Naive B cell (primary cell): ENCODE measurements around the gene ZNF292. TPM values are rescaled to one million over a fixed set of nuclear protein-coding genes. Genes with fewer than 3 reads are reported as not detected.
"Not testable (repeated sequence)": the region's sequence is repeated elsewhere in the genome, so short reads cannot be mapped to it uniquely, and the experiment has no call there.

ENCODE experiments used
- ATAC-seq, 2 donors: fragments of 150-1000 bp; cut with Tn5 transposase; 2 replicates each; pipeline ENCODE4 v1.10.0; 2021; ENCODE audit warnings: low read depth in 2 of 2, mild to moderate bottlenecking in 2 of 2, moderate library complexity in 2 of 2
- DNase-seq: peaks from one replicate; pipeline ENCODE4 v3.0.0; 2022
- H3K27ac Mint-ChIP-seq, 6 donors: one replicate each; pipeline ENCODE4 v1.8.0; 2020 to 2022; ENCODE audit warnings: mild to moderate bottlenecking in 6 of 6, mixed read lengths in 6 of 6, moderate library complexity in 5 of 6, inconsistent platforms in 2 of 6
- H3K27me3 Mint-ChIP-seq, 3 donors: one replicate each; pipeline ENCODE4 v1.8.0; 2021 to 2022; ENCODE audit warnings: mixed read lengths in 3 of 3, mild to moderate bottlenecking in 1 of 3
- H3K36me3 Mint-ChIP-seq, 2 donors: one replicate each; pipeline ENCODE4 v1.8.0; 2020 to 2022; ENCODE audit warnings: mixed read lengths in 2 of 2, inconsistent platforms in 1 of 2, mild to moderate bottlenecking in 1 of 2
- H3K4me1 Mint-ChIP-seq, 3 donors: one replicate each; pipeline ENCODE4 v1.8.0; 2020 to 2022; ENCODE audit warnings: mixed read lengths in 3 of 3, inconsistent platforms in 1 of 3, mild to moderate bottlenecking in 1 of 3, moderate library complexity in 1 of 3
- H3K4me3 Mint-ChIP-seq, 8 donors: one replicate each; pipeline ENCODE4 v1.8.0; 2020 to 2022; ENCODE audit warnings: mild to moderate bottlenecking in 8 of 8, mixed read lengths in 8 of 8, moderate library complexity in 8 of 8, inconsistent platforms in 2 of 8
- H3K9me3 Mint-ChIP-seq, 7 donors: one replicate each; pipeline ENCODE4 v1.8.0; 2020 to 2022; ENCODE audit warnings: mixed read lengths in 7 of 7, mild to moderate bottlenecking in 5 of 7, inconsistent platforms in 2 of 7, moderate library complexity in 1 of 7
- polyA plus RNA-seq, 6 donors: library from polyadenylated mRNA; unstranded; fragments of 300-500 nt; fragmentation: Illumina TruSeq; gene quantifications; one replicate each; pipeline ENCODE4 v1.2.3, GENCODE V29; 2021; ENCODE audit warnings: low read depth in 6 of 6

ZNF292 gene
- polyA plus RNA-seq, 6 donors from 2014 or later = 19.4 to 48.9 (median 38.4) TPM

- Mint-ChIP-seq H3K4me1 (peaks cover 57 to 78% (median 70%) of the 10 kb centered on the region in 3 donors), H3K4me3 (peak overlapping the region in 4 of 8 donors; percentile 2 to 67 (median 31)), H3K27ac (peak overlapping the region in 5 of 6 donors; percentile 3 to 84 (median 31)), H3K36me3 (peaks cover 0 to 12% of the 10 kb centered on the region in 2 donors), H3K9me3 (peaks cover 0 to 1% (median 0%) of the 10 kb centered on the region in 7 donors), H3K27me3 (no peaks in the 10 kb centered on the region)
- no peak for DNase-seq
- peak; percentile 49 to 54 for ATAC-seq
Observed at GRCh38 chr6:87174078-87174579, 18.8 kb downstream of the ZNF292 start.

GRCh38 chr6:87176493-87176892, 21.1 kb downstream of the ZNF292 start:
- no peak for DNase-seq
- H3K36me3 Mint-ChIP-seq = peaks cover 0 to 12% of the 10 kb centered on the region in 2 donors
- H3K9me3 Mint-ChIP-seq = peaks cover 0 to 1% (median 0%) of the 10 kb centered on the region in 7 donors
- no peak for ATAC-seq
- peaks cover 69 to 92% (median 89%) of the 10 kb centered on the region in 3 donors for H3K4me1 Mint-ChIP-seq
- peak overlapping the region in 1 of 8 donors; percentile 1 for H3K4me3 Mint-ChIP-seq
- H3K27me3 Mint-ChIP-seq = no peaks in the 10 kb centered on the region
- peak overlapping the region in 2 of 6 donors; percentile 10 to 76 for H3K27ac Mint-ChIP-seq

GRCh38 chr6:87180105-87180728, 24.9 kb downstream of the ZNF292 start:
- peak overlapping the region in 5 of 6 donors; percentile 51 to 84 (median 80) for H3K27ac Mint-ChIP-seq

GRCh38 chr6:87181903-87182302, 26.5 kb downstream of the ZNF292 start:
- no peaks in the 10 kb centered on the region for H3K27me3 Mint-ChIP-seq
- ATAC-seq = peak in 1 of 2 donors; percentile 25

More at GRCh38 chr6:87180105-87180728, 24.9 kb downstream of the ZNF292 start:
- Mint-ChIP-seq H3K36me3 (peaks cover 0 to 12% of the 10 kb centered on the region in 2 donors), H3K9me3 (peaks cover 0 to 1% (median 0%) of the 10 kb centered on the region in 7 donors), H3K4me1 (peaks cover 60 to 89% (median 75%) of the 10 kb centered on the region in 3 donors), H3K27me3 (no peaks in the 10 kb centered on the region), H3K4me3 (peak overlapping the region in 1 of 8 donors; percentile 32)
- ATAC-seq (no peak), DNase-seq (no peak)

GRCh38 chr6:87182321-87182720, 27.0 kb downstream of the ZNF292 start:
- Mint-ChIP-seq H3K27ac (peak overlapping the region in 5 of 6 donors; percentile 30 to 93 (median 83)), H3K4me3 (peak overlapping the region in 6 of 8 donors; percentile 12 to 49 (median 24)), H3K36me3 (peaks cover 0 to 8% of the 10 kb centered on the region in 2 donors), H3K9me3 (peaks cover 0 to under 1% (median 0%) of the 10 kb centered on the region in 7 donors), H3K4me1 (peaks cover 50 to 74% (median 59%) of the 10 kb centered on the region in 3 donors), H3K27me3 (no peaks in the 10 kb centered on the region)
- peak; percentile 15 for DNase-seq
- peak; percentile 73 to 86 for ATAC-seq

More at GRCh38 chr6:87181903-87182302, 26.5 kb downstream of the ZNF292 start:
- no peak for DNase-seq
- H3K4me1 Mint-ChIP-seq = peaks cover 51 to 78% (median 60%) of the 10 kb centered on the region in 3 donors
- peaks cover 0 to 1% (median 0%) of the 10 kb centered on the region in 7 donors for H3K9me3 Mint-ChIP-seq
- H3K4me3 Mint-ChIP-seq = peak overlapping the region in 7 of 8 donors; percentile 2 to 76 (median 29)
- H3K27ac Mint-ChIP-seq = peak overlapping the region in 5 of 6 donors; percentile 30 to 97 (median 80)
- peaks cover 0 to 11% of the 10 kb centered on the region in 2 donors for H3K36me3 Mint-ChIP-seq

- H3K27ac Mint-ChIP-seq = peak overlapping the region in 5 of 6 donors; percentile 49 to 94 (median 67)
- no peak for DNase-seq
- H3K4me1 Mint-ChIP-seq = peaks cover 47 to 71% (median 60%) of the 10 kb centered on the region in 3 donors
- H3K36me3 Mint-ChIP-seq = peaks cover 0 to 8% of the 10 kb centered on the region in 2 donors
- no peaks in the 10 kb centered on the region for H3K27me3 Mint-ChIP-seq
- H3K9me3 Mint-ChIP-seq = no peaks in the 10 kb centered on the region
- no peak for ATAC-seq
- H3K4me3 Mint-ChIP-seq = peak overlapping the region in 4 of 8 donors; percentile 13 to 46 (median 21)
Observed at GRCh38 chr6:87182940-87183339, 27.6 kb downstream of the ZNF292 start.

- Mint-ChIP-seq H3K27me3 (no peaks in the 10 kb centered on the region), H3K9me3 (no peaks in the 10 kb centered on the region), H3K4me3 (no peak overlapping the region), H3K4me1 (peaks cover 47 to 68% (median 57%) of the 10 kb centered on the region in 3 donors), H3K27ac (no peak overlapping the region), H3K36me3 (peaks cover 0 to 8% of the 10 kb centered on the region in 2 donors)
- DNase-seq = no peak
- no peak for ATAC-seq
Observed at GRCh38 chr6:87183687-87184086, 28.3 kb downstream of the ZNF292 start.

GRCh38 chr6:87184762-87185250, 29.4 kb downstream of the ZNF292 start:
- no peaks in the 10 kb centered on the region for H3K27me3 Mint-ChIP-seq
- H3K36me3 Mint-ChIP-seq = peaks cover 0 to 8% of the 10 kb centered on the region in 2 donors
- DNase-seq (no peak), ATAC-seq (no peak)
- peak overlapping the region in 2 of 6 donors; percentile 11 to 63 for H3K27ac Mint-ChIP-seq
- H3K4me1 Mint-ChIP-seq = peaks cover 45 to 60% (median 53%) of the 10 kb centered on the region in 3 donors
- peak overlapping the region in 1 of 8 donors; percentile 48 for H3K4me3 Mint-ChIP-seq
- H3K9me3 Mint-ChIP-seq = no peaks in the 10 kb centered on the region

GRCh38 chr6:87196275-87196842, 41.0 kb downstream of the ZNF292 start:
- H3K9me3 Mint-ChIP-seq = no peaks in the 10 kb centered on the region
- H3K4me1 Mint-ChIP-seq = peaks cover 35 to 53% (median 50%) of the 10 kb centered on the region in 3 donors
- DNase-seq (no peak), ATAC-seq (no peak)
- H3K27ac Mint-ChIP-seq = peak overlapping the region in 3 of 6 donors; percentile 34 to 43 (median 39)
- H3K4me3 Mint-ChIP-seq = no peak overlapping the region
- no peaks in the 10 kb centered on the region for H3K36me3 Mint-ChIP-seq
- H3K27me3 Mint-ChIP-seq = no peaks in the 10 kb centered on the region

GRCh38 chr6:87197547-87197946, 42.2 kb downstream of the ZNF292 start:
- Mint-ChIP-seq H3K9me3 (no peaks in the 10 kb centered on the region), H3K4me3 (no peak overlapping the region), H3K27me3 (no peaks in the 10 kb centered on the region), H3K4me1 (peaks cover 31 to 54% (median 52%) of the 10 kb centered on the region in 3 donors), H3K36me3 (no peaks in the 10 kb centered on the region), H3K27ac (no peak overlapping the region)
- DNase-seq (no peak), ATAC-seq (no peak)

GRCh38 chr6:87198022-87198810, 42.9 kb downstream of the ZNF292 start:
- not testable (repeated sequence) for H3K36me3 Mint-ChIP-seq, DNase-seq, ATAC-seq, H3K27me3 Mint-ChIP-seq, H3K9me3 Mint-ChIP-seq
- H3K27ac Mint-ChIP-seq = peak overlapping the region in 3 of 6 donors; percentile 18 to 34 (median 27)
- H3K4me3 Mint-ChIP-seq = peak overlapping the region in 1 of 8 donors; percentile 6
- H3K4me1 Mint-ChIP-seq = peaks cover 29 to 51% (median 46%) of the 10 kb centered on the region in 3 donors

GRCh38 chr6:87199787-87200186, 44.4 kb downstream of the ZNF292 start:
- Mint-ChIP-seq H3K27ac (peak overlapping the region in 2 of 6 donors; percentile 31 to 36), H3K4me3 (no peak overlapping the region), H3K36me3 (no peaks in the 10 kb centered on the region), H3K27me3 (no peaks in the 10 kb centered on the region), H3K9me3 (no peaks in the 10 kb centered on the region), H3K4me1 (peaks cover 29 to 55% (median 45%) of the 10 kb centered on the region in 3 donors)
- ATAC-seq = no peak
- no peak for DNase-seq
